IPS-15b (cell line): ENCODE results near the gene VSTM2B.

Experiments
- H3K27me3 ChIP-seq: one replicate; pipeline ENCODE4 v1.6.1; 2013; ENCODE audit warnings: low read length; ENCODE audit not compliant: control insufficient read depth, insufficient read depth
- H3K36me3 ChIP-seq: one replicate; pipeline ENCODE4 v1.6.1; 2013; ENCODE audit warnings: low read length; ENCODE audit not compliant: control insufficient read depth, insufficient read depth
- H3K4me1 ChIP-seq: one replicate; pipeline ENCODE4 v1.6.1; 2013; ENCODE audit warnings: mild to moderate bottlenecking, low read length; ENCODE audit not compliant: control insufficient read depth, insufficient read depth
- H3K4me3 ChIP-seq: one replicate; pipeline ENCODE4 v1.5.1; 2013; ENCODE audit warnings: low read depth, low read length
- H3K9ac ChIP-seq: one replicate; pipeline ENCODE4 v1.6.1; 2013; ENCODE audit warnings: low read depth, mild to moderate bottlenecking, low read length
- H3K9me3 ChIP-seq: one replicate; pipeline ENCODE4 v1.6.1; 2013; ENCODE audit warnings: mild to moderate bottlenecking, low read length; ENCODE audit not compliant: control insufficient read depth, insufficient read depth

VSTM2B gene

GRCh38 chr19:29614046-29614445 lies 88.3 kb downstream of the VSTM2B start:
- no peaks in the 10 kb centered on the region for H3K4me1 ChIP-seq
- no peak overlapping the region for H3K9ac ChIP-seq
- H3K4me3 ChIP-seq, result no peak overlapping the region
- peaks cover 28% of the 10 kb centered on the region for H3K36me3 ChIP-seq
- H3K9me3 ChIP-seq, result no peaks in the 10 kb centered on the region
- H3K27me3 ChIP-seq, result no peaks in the 10 kb centered on the region
